Mucosa of rectum (tissue), 2 donors: ENCODE measurements around the gene SPTBN4.
"Not testable (repeated sequence)": the region's sequence is repeated elsewhere in the genome, so short reads cannot be mapped to it uniquely, and the experiment has no call there.

Experiments
- H3K27ac ChIP-seq, 2 donors: one replicate each; pipeline ENCODE4 v1.7.0; 2013; ENCODE audit warnings: inconsistent platforms in 2 of 2, low read depth in 2 of 2, low read length in 2 of 2
- H3K27me3 ChIP-seq, 2 donors: one replicate each; pipeline ENCODE4 v1.7.0; 2013; ENCODE audit warnings: low read length in 2 of 2; ENCODE audit not compliant: control insufficient read depth in 2 of 2, insufficient read depth in 2 of 2
- H3K36me3 ChIP-seq, 2 donors: one replicate each; pipeline ENCODE4 v1.7.0; 2013; ENCODE audit warnings: low read length in 2 of 2; ENCODE audit not compliant: control insufficient read depth in 2 of 2, insufficient read depth in 2 of 2
- H3K4me1 ChIP-seq, 2 donors: one replicate each; pipeline ENCODE4 v1.7.0; 2013; ENCODE audit warnings: low read length in 2 of 2, mild to moderate bottlenecking in 1 of 2; ENCODE audit not compliant: control insufficient read depth in 2 of 2, insufficient read depth in 2 of 2
- H3K4me3 ChIP-seq, 2 donors: one replicate each; pipeline ENCODE4 v1.7.0; 2013; ENCODE audit warnings: low read length in 2 of 2
- H3K9ac ChIP-seq, 2 donors: one replicate each; pipeline ENCODE4 v1.7.0; 2013; ENCODE audit warnings: low read length in 2 of 2, low read depth in 1 of 2, mild to moderate bottlenecking in 1 of 2
- H3K9me3 ChIP-seq, 2 donors: one replicate each; pipeline ENCODE4 v1.7.0; 2013; ENCODE audit warnings: low read length in 2 of 2; ENCODE audit not compliant: control insufficient read depth in 2 of 2
- donor health status: healthy.
- donor health status: Normal muscosa, but diverticular disease.

The SPTBN4 gene

GRCh38 chr19:40486017-40486416, 19.2 kb downstream of the SPTBN4 start:
- Histone ChIP-seq H3K36me3 (no peaks in the 10 kb centered on the region), H3K27ac (no peak overlapping the region), H3K27me3 (no peaks in the 10 kb centered on the region), H3K9me3 (no peaks in the 10 kb centered on the region), H3K9ac (no peak overlapping the region), H3K4me3 (no peak overlapping the region), H3K4me1 (no peaks in the 10 kb centered on the region)

GRCh38 chr19:40489882-40490230, 23.1 kb downstream of the SPTBN4 start:
- no peak overlapping the region for H3K4me3 ChIP-seq
- no peaks in the 10 kb centered on the region for H3K36me3 ChIP-seq
- H3K9me3 ChIP-seq: no peaks in the 10 kb centered on the region
- H3K27ac ChIP-seq: no peak overlapping the region
- H3K27me3 ChIP-seq: no peaks in the 10 kb centered on the region
- H3K4me1 ChIP-seq: no peaks in the 10 kb centered on the region
- no peak overlapping the region for H3K9ac ChIP-seq

- no peaks in the 10 kb centered on the region for H3K36me3 ChIP-seq
- H3K27me3 ChIP-seq: no peaks in the 10 kb centered on the region
- H3K9ac ChIP-seq: no peak overlapping the region
- H3K4me3 ChIP-seq: no peak overlapping the region
- H3K27ac ChIP-seq: no peak overlapping the region
- no peaks in the 10 kb centered on the region for H3K9me3 ChIP-seq
- H3K4me1 ChIP-seq: no peaks in the 10 kb centered on the region
Measured at GRCh38 chr19:40492274-40492673, 25.5 kb downstream of the SPTBN4 start.

GRCh38 chr19:40493778-40494177, 27.0 kb downstream of the SPTBN4 start:
- Histone ChIP-seq H3K4me1 (no peaks in the 10 kb centered on the region), H3K27me3 (no peaks in the 10 kb centered on the region), H3K36me3 (no peaks in the 10 kb centered on the region), H3K4me3 (no peak overlapping the region), H3K27ac (no peak overlapping the region), H3K9me3 (no peaks in the 10 kb centered on the region), H3K9ac (no peak overlapping the region)

GRCh38 chr19:40494191-40494838, 27.5 kb downstream of the SPTBN4 start:
- H3K36me3 ChIP-seq: no peaks in the 10 kb centered on the region

GRCh38 chr19:40497214-40497613, 30.4 kb downstream of the SPTBN4 start:
- Histone ChIP-seq H3K36me3 (no peaks in the 10 kb centered on the region), H3K9me3 (no peaks in the 10 kb centered on the region), H3K4me1 (no peaks in the 10 kb centered on the region), H3K27ac (no peak overlapping the region), H3K27me3 (no peaks in the 10 kb centered on the region), H3K4me3 (no peak overlapping the region), H3K9ac (no peak overlapping the region)

More at GRCh38 chr19:40494191-40494838, 27.5 kb downstream of the SPTBN4 start:
- Histone ChIP-seq H3K9me3 (no peaks in the 10 kb centered on the region), H3K9ac (no peak overlapping the region), H3K4me3 (no peak overlapping the region), H3K27me3 (no peaks in the 10 kb centered on the region), H3K27ac (no peak overlapping the region), H3K4me1 (no peaks in the 10 kb centered on the region)

- H3K27ac ChIP-seq: no peak overlapping the region
- H3K9ac ChIP-seq: no peak overlapping the region
- H3K4me1 ChIP-seq: no peaks in the 10 kb centered on the region
- no peak overlapping the region for H3K4me3 ChIP-seq
- H3K9me3 ChIP-seq: no peaks in the 10 kb centered on the region
- no peaks in the 10 kb centered on the region for H3K36me3 ChIP-seq
- no peaks in the 10 kb centered on the region for H3K27me3 ChIP-seq
Measured at GRCh38 chr19:40499320-40499719, 32.5 kb downstream of the SPTBN4 start.

GRCh38 chr19:40500678-40501530, 34.1 kb downstream of the SPTBN4 start:
- not testable (repeated sequence) for H3K9me3 ChIP-seq, H3K36me3 ChIP-seq, H3K4me1 ChIP-seq, H3K9ac ChIP-seq, H3K27me3 ChIP-seq, H3K27ac ChIP-seq, H3K4me3 ChIP-seq

GRCh38 chr19:40501599-40501998, 34.8 kb downstream of the SPTBN4 start:
- H3K27me3 ChIP-seq: no peaks in the 10 kb centered on the region
- H3K9ac ChIP-seq: no peak overlapping the region
- no peak overlapping the region for H3K27ac ChIP-seq
- no peak overlapping the region for H3K4me3 ChIP-seq
- no peaks in the 10 kb centered on the region for H3K9me3 ChIP-seq
- no peaks in the 10 kb centered on the region for H3K4me1 ChIP-seq
- H3K36me3 ChIP-seq: no peaks in the 10 kb centered on the region

GRCh38 chr19:40502081-40502480, 35.3 kb downstream of the SPTBN4 start:
- Histone ChIP-seq H3K4me3 (no peak overlapping the region), H3K27me3 (no peaks in the 10 kb centered on the region), H3K4me1 (no peaks in the 10 kb centered on the region), H3K9me3 (no peaks in the 10 kb centered on the region), H3K9ac (no peak overlapping the region), H3K27ac (no peak overlapping the region), H3K36me3 (no peaks in the 10 kb centered on the region)
